ENCODE results near the gene FMNL2.

Gene FMNL2

GRCh38 chr2:152549423-152549822, 214.4 kb downstream of the FMNL2 start:
- Histone ChIP-seq H4K8ac (ENCODE audit: low read length) (no peak overlapping the region), H3K9me3 (ENCODE audit: control insufficient read depth, low read length) (no peaks in the 10 kb centered on the region), H3K9ac (ENCODE audit: low read length) (no peak overlapping the region), H4K91ac (ENCODE audit: low read length) (no peak overlapping the region), H3K27me3 (ENCODE audit: control insufficient read depth in 1 of 2, insufficient read depth in 1 of 2, low read length in 2 of 2) (no peaks in the 10 kb centered on the region), H3K4me3 (ENCODE audit: insufficient read depth in 1 of 2, low read depth in 1 of 2, low read length in 2 of 2) (no peak overlapping the region), H3K79me1 (replicated peaks; ENCODE audit: low read length, poor library complexity, severe bottlenecking) (peaks cover 32% of the 10 kb centered on the region), H3K23ac (ENCODE audit: low read length in 2 of 2) (no peak overlapping the region), H2AFZ (ENCODE audit: low read depth, low read length) (no peak overlapping the region), H3K4ac (ENCODE audit: low read depth in 1 of 2, low read length in 2 of 2) (no peak overlapping the region), H3K4me2 (ENCODE audit: low read length, poor library complexity, severe bottlenecking) (no peak overlapping the region), H2BK5ac (ENCODE audit: low read depth, low read length, poor library complexity, severe bottlenecking) (no peak overlapping the region), H3K27ac (ENCODE audit: low read length, poor library complexity, severe bottlenecking) (peak overlapping the region; percentile 30), H2AK5ac (ENCODE audit: low read length, severe bottlenecking) (no peak overlapping the region), H3K36me3 (ENCODE audit: control insufficient read depth in 1 of 2, insufficient read depth in 2 of 2, low read depth in 1 of 2, low read length in 2 of 2) (peaks cover 0 to 46% of the 10 kb centered on the region in 2 experiments), H2BK15ac (ENCODE audit: low read depth, poor library complexity, severe bottlenecking) (no peak overlapping the region), H3K18ac (ENCODE audit: low read depth in 1 of 2, low read length in 2 of 2) (no peak overlapping the region), H3K14ac (ENCODE audit: low read length in 2 of 2) (no peak overlapping the region), H2BK12ac (ENCODE audit: low read length in 2 of 2) (no peak overlapping the region), H3K4me1 (ENCODE audit: control insufficient read depth, insufficient read depth, low read depth, low read length) (peaks cover 9% of the 10 kb centered on the region), H2BK120ac (ENCODE audit: low read depth, low read length) (no peak overlapping the region)
- DNase-seq, result no peak
- 100% methylated on average over 2 of the region's 2 CpGs for WGBS

DNA sequence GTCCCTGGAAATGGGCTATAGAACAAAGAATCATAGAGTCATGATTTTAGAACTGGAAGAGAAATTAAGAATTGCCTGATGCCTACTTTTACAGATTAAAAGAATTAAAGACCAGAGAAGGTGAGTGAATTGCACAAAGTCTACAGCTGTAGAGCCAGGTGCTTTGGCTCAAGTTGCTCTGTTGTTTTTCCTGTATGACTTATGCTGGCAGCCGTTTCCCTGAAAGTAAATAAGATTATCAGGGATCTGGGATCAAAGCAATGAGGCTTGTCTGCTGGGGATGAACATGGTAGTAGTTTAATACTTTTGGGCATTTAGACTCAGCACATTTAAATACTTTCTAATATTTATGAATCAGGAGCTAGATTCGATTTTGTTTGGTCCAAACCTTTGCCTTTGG, 215.4 kb downstream of the FMNL2 start:
- 83% methylated on average over 2 of the region's 2 CpGs for WGBS
- peaks cover 37% of the 10 kb centered on the region for H3K79me1 ChIP-seq (replicated peaks; ENCODE audit: low read length, poor library complexity, severe bottlenecking)

GRCh38 chr2:152552888-152553287, 217.9 kb downstream of the FMNL2 start:
- H2AK5ac ChIP-seq (ENCODE audit: low read length, severe bottlenecking), result no peak overlapping the region
- H3K14ac ChIP-seq (ENCODE audit: low read length in 2 of 2), result no peak overlapping the region
- no peak for DNase-seq
- H3K23ac ChIP-seq (ENCODE audit: low read length in 2 of 2), result no peak overlapping the region
- H3K4me2 ChIP-seq (ENCODE audit: low read length, poor library complexity, severe bottlenecking), result no peak overlapping the region
- no peak overlapping the region for H2AFZ ChIP-seq (ENCODE audit: low read depth, low read length)
- peaks cover 0 to 33% of the 10 kb centered on the region in 2 experiments for H3K36me3 ChIP-seq (ENCODE audit: control insufficient read depth in 1 of 2, insufficient read depth in 2 of 2, low read depth in 1 of 2, low read length in 2 of 2)
- H2BK12ac ChIP-seq (ENCODE audit: low read length in 2 of 2), result no peak overlapping the region
- no peak overlapping the region for H3K9ac ChIP-seq (ENCODE audit: low read length)
- H3K79me1 ChIP-seq (replicated peaks; ENCODE audit: low read length, poor library complexity, severe bottlenecking), result peaks cover 26% of the 10 kb centered on the region
- H2BK120ac ChIP-seq (ENCODE audit: low read depth, low read length), result no peak overlapping the region
- no peaks in the 10 kb centered on the region for H3K27me3 ChIP-seq (ENCODE audit: control insufficient read depth in 1 of 2, insufficient read depth in 1 of 2, low read length in 2 of 2)
- WGBS, result 80% methylated on average over 1 of the region's 1 CpG
- H4K8ac ChIP-seq (ENCODE audit: low read length), result no peak overlapping the region
- H3K4ac ChIP-seq (ENCODE audit: low read depth in 1 of 2, low read length in 2 of 2), result no peak overlapping the region
- no peak overlapping the region for H3K4me3 ChIP-seq (ENCODE audit: insufficient read depth in 1 of 2, low read depth in 1 of 2, low read length in 2 of 2)
- H3K9me3 ChIP-seq (ENCODE audit: control insufficient read depth, low read length), result no peaks in the 10 kb centered on the region
- H2BK15ac ChIP-seq (ENCODE audit: low read depth, poor library complexity, severe bottlenecking), result no peak overlapping the region
- H3K27ac ChIP-seq (ENCODE audit: low read length, poor library complexity, severe bottlenecking), result no peak overlapping the region
- no peak overlapping the region for H2BK5ac ChIP-seq (ENCODE audit: low read depth, low read length, poor library complexity, severe bottlenecking)
- no peak overlapping the region for H3K18ac ChIP-seq (ENCODE audit: low read depth in 1 of 2, low read length in 2 of 2)
- H3K4me1 ChIP-seq (ENCODE audit: control insufficient read depth, insufficient read depth, low read depth, low read length), result peaks cover 2% of the 10 kb centered on the region
- H4K91ac ChIP-seq (ENCODE audit: low read length), result no peak overlapping the region

More for the DNA sequence above, 215.4 kb downstream of the FMNL2 start:
- H3K4me2 ChIP-seq (ENCODE audit: low read length, poor library complexity, severe bottlenecking), result no peak overlapping the region
- H4K91ac ChIP-seq (ENCODE audit: low read length), result no peak overlapping the region
- H3K36me3 ChIP-seq (ENCODE audit: control insufficient read depth in 1 of 2, insufficient read depth in 2 of 2, low read depth in 1 of 2, low read length in 2 of 2), result peaks cover 0 to 39% of the 10 kb centered on the region in 2 experiments
- no peak overlapping the region for H3K18ac ChIP-seq (ENCODE audit: low read depth in 1 of 2, low read length in 2 of 2)
- H3K9me3 ChIP-seq (ENCODE audit: control insufficient read depth, low read length), result no peaks in the 10 kb centered on the region
- no peak overlapping the region for H4K8ac ChIP-seq (ENCODE audit: low read length)
- peaks cover 9% of the 10 kb centered on the region for H3K4me1 ChIP-seq (ENCODE audit: control insufficient read depth, insufficient read depth, low read depth, low read length)
- no peak overlapping the region for H3K23ac ChIP-seq (ENCODE audit: low read length in 2 of 2)
- H3K4ac ChIP-seq (ENCODE audit: low read depth in 1 of 2, low read length in 2 of 2), result no peak overlapping the region
- no peak overlapping the region for H2BK120ac ChIP-seq (ENCODE audit: low read depth, low read length)
- no peak overlapping the region for H2AK5ac ChIP-seq (ENCODE audit: low read length, severe bottlenecking)
- no peak overlapping the region for H3K9ac ChIP-seq (ENCODE audit: low read length)
- no peak overlapping the region for H3K14ac ChIP-seq (ENCODE audit: low read length in 2 of 2)
- H2BK12ac ChIP-seq (ENCODE audit: low read length in 2 of 2), result no peak overlapping the region
- H3K27ac ChIP-seq (ENCODE audit: low read length, poor library complexity, severe bottlenecking), result no peak overlapping the region
- H3K4me3 ChIP-seq (ENCODE audit: insufficient read depth in 1 of 2, low read depth in 1 of 2, low read length in 2 of 2), result no peak overlapping the region
- no peak for DNase-seq
- no peak overlapping the region for H2AFZ ChIP-seq (ENCODE audit: low read depth, low read length)
- no peaks in the 10 kb centered on the region for H3K27me3 ChIP-seq (ENCODE audit: control insufficient read depth in 1 of 2, insufficient read depth in 1 of 2, low read length in 2 of 2)
- no peak overlapping the region for H2BK15ac ChIP-seq (ENCODE audit: low read depth, poor library complexity, severe bottlenecking)
- H2BK5ac ChIP-seq (ENCODE audit: low read depth, low read length, poor library complexity, severe bottlenecking), result no peak overlapping the region

GRCh38 chr2:152553518-152553917, 218.5 kb downstream of the FMNL2 start:
- H3K4me2 ChIP-seq (ENCODE audit: low read length, poor library complexity, severe bottlenecking), result no peak overlapping the region
- no peaks in the 10 kb centered on the region for H3K27me3 ChIP-seq (ENCODE audit: control insufficient read depth in 1 of 2, insufficient read depth in 1 of 2, low read length in 2 of 2)
- no peaks in the 10 kb centered on the region for H3K9me3 ChIP-seq (ENCODE audit: control insufficient read depth, low read length)
- H3K36me3 ChIP-seq (ENCODE audit: control insufficient read depth in 1 of 2, insufficient read depth in 2 of 2, low read depth in 1 of 2, low read length in 2 of 2), result peaks cover 0 to 30% of the 10 kb centered on the region in 2 experiments
- no peak overlapping the region for H3K4me3 ChIP-seq (ENCODE audit: insufficient read depth in 1 of 2, low read depth in 1 of 2, low read length in 2 of 2)
- H2BK12ac ChIP-seq (ENCODE audit: low read length in 2 of 2), result no peak overlapping the region
- no peak overlapping the region for H3K23ac ChIP-seq (ENCODE audit: low read length in 2 of 2)
- H4K8ac ChIP-seq (ENCODE audit: low read length), result no peak overlapping the region
- H2AK5ac ChIP-seq (ENCODE audit: low read length, severe bottlenecking), result no peak overlapping the region
- peaks cover 20% of the 10 kb centered on the region for H3K79me1 ChIP-seq (replicated peaks; ENCODE audit: low read length, poor library complexity, severe bottlenecking)
- WGBS, result 100% methylated on average over 1 of the region's 1 CpG
- H3K4ac ChIP-seq (ENCODE audit: low read depth in 1 of 2, low read length in 2 of 2), result no peak overlapping the region
- DNase-seq, result no peak
- H2AFZ ChIP-seq (ENCODE audit: low read depth, low read length), result no peak overlapping the region
- H3K4me1 ChIP-seq (ENCODE audit: control insufficient read depth, insufficient read depth, low read depth, low read length), result no peaks in the 10 kb centered on the region
- no peak overlapping the region for H3K18ac ChIP-seq (ENCODE audit: low read depth in 1 of 2, low read length in 2 of 2)
- no peak overlapping the region for H2BK5ac ChIP-seq (ENCODE audit: low read depth, low read length, poor library complexity, severe bottlenecking)
- H3K14ac ChIP-seq (ENCODE audit: low read length in 2 of 2), result no peak overlapping the region
- H2BK120ac ChIP-seq (ENCODE audit: low read depth, low read length), result no peak overlapping the region
- no peak overlapping the region for H2BK15ac ChIP-seq (ENCODE audit: low read depth, poor library complexity, severe bottlenecking)
- H3K27ac ChIP-seq (ENCODE audit: low read length, poor library complexity, severe bottlenecking), result no peak overlapping the region
- no peak overlapping the region for H3K9ac ChIP-seq (ENCODE audit: low read length)
- H4K91ac ChIP-seq (ENCODE audit: low read length), result no peak overlapping the region

Measured in mesenchymal stem cell (in vitro differentiated cells and primary cell).